ENCODE data around the gene NOP9. TPM values are rescaled to one million over a fixed set of nuclear protein-coding genes. Genes with fewer than 3 reads are reported as not detected.
A peak's percentile ranks its signal among the peaks of the same experiment; 100 is the strongest.

The NOP9 gene
- total RNA-seq, 3 donors from 2014 or later = 18.4 to 21.0 (median 19.0) TPM

GRCh38 chr14:24297190-24297964 lies 2.3 kb upstream of the NOP9 start:
- Histone ChIP-seq H3K9me3 (no peaks in the 10 kb centered on the region), H3K27ac (peak overlapping the region; percentile 3 to 34), H3K36me3 (peaks cover 4% of the 10 kb centered on the region), H3K4me1 (peaks cover 4 to 11% of the 10 kb centered on the region in 2 donors), H3K4me3 (no peak overlapping the region), H3K27me3 (no peaks in the 10 kb centered on the region)
- intact Hi-C loops (cut with DNase I; ENCODE audit: low total_unique reads) = no loop called here
- no peak for DNase-seq (ENCODE audit: low spot score in 2 of 2)
- peak in 2 of 3 donors; percentile 1 to 37 for TF ChIP-seq CTCF (IDR thresholded peaks at IDR 0.05)
- TF ChIP-seq POLR2A (IDR thresholded peaks at IDR 0.05) = no peak

- Histone ChIP-seq H3K36me3 (peaks cover 9% of the 10 kb centered on the region), H3K27ac (peak overlapping the region; percentile 92 to 95), H3K4me1 (peaks cover 4 to 11% of the 10 kb centered on the region in 2 donors), H3K4me3 (peak overlapping the region; percentile 63 to 99 (median 94)), H3K27me3 (no peaks in the 10 kb centered on the region), H3K9me3 (no peaks in the 10 kb centered on the region)
- TF ChIP-seq CTCF (IDR thresholded peaks at IDR 0.05) (no peak), POLR2A (IDR thresholded peaks at IDR 0.05) (no peak), POLR2AphosphoS5 (IDR thresholded peaks at IDR 0.05) (no peak)
- intact Hi-C loops (cut with DNase I; ENCODE audit: low total_unique reads) = no loop called here
- DNase-seq (ENCODE audit: low spot score in 2 of 2) = peak in 1 of 2 donors; percentile 41
These were observed 777 bp upstream of the NOP9 start for GRCh38 chr14:24298892-24299254.

GRCh38 chr14:24300326-24300980 lies 803 bp downstream of the NOP9 start:
- Histone ChIP-seq H3K9me3 (no peaks in the 10 kb centered on the region), H3K4me3 (peak overlapping the region; percentile 63 to 99 (median 94)), H3K27ac (peak overlapping the region; percentile 92 to 95), H3K27me3 (no peaks in the 10 kb centered on the region), H3K4me1 (peaks cover 4 to 11% of the 10 kb centered on the region in 2 donors), H3K36me3 (peaks cover 19% of the 10 kb centered on the region)
- TF ChIP-seq POLR2AphosphoS5 (IDR thresholded peaks at IDR 0.05) (no peak), CTCF (IDR thresholded peaks at IDR 0.05) (no peak), POLR2A (IDR thresholded peaks at IDR 0.05) (no peak)
- no peak for DNase-seq (ENCODE audit: low spot score in 2 of 2)
- intact Hi-C loops (cut with DNase I; ENCODE audit: low total_unique reads) = loop anchor here (10.0 kb wide), 1 partner anchor 56 kb away; the partner anchor contains the start of gene TINF2

- H3K4me3 ChIP-seq = no peak overlapping the region
- H3K36me3 ChIP-seq = peaks cover 15% of the 10 kb centered on the region
- intact Hi-C loops (cut with DNase I; ENCODE audit: low total_unique reads) = loop anchor here (10.0 kb wide), 1 partner anchor 59 kb away; the partner anchor contains the start of gene TINF2
- no peak for TF ChIP-seq POLR2AphosphoS5 (IDR thresholded peaks at IDR 0.05)
- TF ChIP-seq POLR2A (IDR thresholded peaks at IDR 0.05) = no peak
- no peak for TF ChIP-seq CTCF (IDR thresholded peaks at IDR 0.05)
- no peaks in the 10 kb centered on the region for H3K9me3 ChIP-seq
- H3K4me1 ChIP-seq = peaks cover 4 to 11% of the 10 kb centered on the region in 2 donors
- H3K27ac ChIP-seq = no peak overlapping the region
- DNase-seq (ENCODE audit: low spot score in 2 of 2) = no peak
- no peaks in the 10 kb centered on the region for H3K27me3 ChIP-seq
These were observed 4.4 kb downstream of the NOP9 start for GRCh38 chr14:24304019-24304387.

- H3K27me3 ChIP-seq = no peaks in the 10 kb centered on the region
- no peak for TF ChIP-seq POLR2AphosphoS5 (IDR thresholded peaks at IDR 0.05)
- no peak for TF ChIP-seq CTCF (IDR thresholded peaks at IDR 0.05)
- TF ChIP-seq POLR2A (IDR thresholded peaks at IDR 0.05) = no peak
- H3K9me3 ChIP-seq = no peaks in the 10 kb centered on the region
- intact Hi-C loops (cut with DNase I; ENCODE audit: low total_unique reads) = loop anchor here (10.0 kb wide), 1 partner anchor 62 kb away; the partner anchor contains the start of gene TINF2
- H3K4me3 ChIP-seq = no peak overlapping the region
- H3K27ac ChIP-seq = no peak overlapping the region
- peaks cover 12 to 19% of the 10 kb centered on the region in 2 donors for H3K4me1 ChIP-seq
- no peak for DNase-seq (ENCODE audit: low spot score in 2 of 2)
- peaks cover 15% of the 10 kb centered on the region for H3K36me3 ChIP-seq
These were observed 7.5 kb downstream of the NOP9 start for GRCh38 chr14:24307156-24307574.
